Hepatocyte (in vitro differentiated cells): ENCODE data around the gene ATP8A2. TPM values are rescaled to one million over a fixed set of nuclear protein-coding genes. Genes with fewer than 3 reads are reported as not detected.

Source experiments
- DNase-seq: peaks from one replicate; pipeline ENCODE4 v3.0.0-alpha.2; 2016; ENCODE audit warnings: low spot score
- H2AFZ ChIP-seq: fragments of 200-600 bp; sonication (generic); 2 replicates; pipeline ENCODE4 v1.6.0; 2016; ENCODE audit warnings: antibody characterized with exemption, mild to moderate bottlenecking
- H3K27ac ChIP-seq: fragments of 200-600 bp; sonication (generic); 2 replicates; pipeline ENCODE4 v1.5.1; 2016; ENCODE audit warnings: mild to moderate bottlenecking
- H3K27me3 ChIP-seq: fragments of 200-600 bp; sonication (generic); 2 replicates; pipeline ENCODE4 v1.6.1; 2016
- H3K36me3 ChIP-seq: fragments of 200-600 bp; sonication (generic); replicated peaks from 2 replicates; pipeline ENCODE4 v1.5.1; 2016; ENCODE audit warnings: low read depth; ENCODE audit not compliant: insufficient read depth
- H3K4me1 ChIP-seq: fragments of 200-600 bp; sonication (generic); 2 replicates; pipeline ENCODE4 v1.5.1; 2016; ENCODE audit warnings: mild to moderate bottlenecking, moderate library complexity; ENCODE audit not compliant: insufficient read depth
- H3K4me2 ChIP-seq: fragments of 200-600 bp; sonication (generic); 2 replicates; pipeline ENCODE4 v1.6.0; 2016
- H3K4me3 ChIP-seq: fragments of 200-600 bp; sonication (generic); 2 replicates; pipeline ENCODE4 v1.5.1; 2016; ENCODE audit warnings: mild to moderate bottlenecking
- H3K79me2 ChIP-seq: fragments of 200-600 bp; sonication (generic); 2 replicates; pipeline ENCODE4 v1.6.0; 2017; ENCODE audit warnings: mild to moderate bottlenecking
- H3K9me2 ChIP-seq: fragments of 200-600 bp; sonication (generic); replicated peaks from 2 replicates; pipeline ENCODE4 v1.6.0; 2017; ENCODE audit warnings: mild to moderate bottlenecking; ENCODE audit not compliant: insufficient read depth
- H3K9me3 ChIP-seq: fragments of 200-600 bp; sonication (generic); 2 replicates; pipeline ENCODE4 v1.5.1; 2016; ENCODE audit warnings: low read depth, mild to moderate bottlenecking
- H4K20me1 ChIP-seq: fragments of 200-600 bp; sonication (generic); 2 replicates; pipeline ENCODE4 v1.6.0; 2016; ENCODE audit warnings: mild to moderate bottlenecking; ENCODE audit not compliant: insufficient read depth, poor library complexity, severe bottlenecking
- CTCF ChIP-seq: fragments of 200-600 bp; sonication (generic); IDR thresholded peaks from 2 replicates; pipeline ENCODE4 v1.5.1; 2016; ENCODE audit warnings: antibody characterized with exemption, mild to moderate bottlenecking; ENCODE audit not compliant: poor library complexity
- EZH2 ChIP-seq: fragments of 200-600 bp; sonication (generic); IDR thresholded peaks from 2 replicates; pipeline ENCODE4 v1.6.1; 2016; ENCODE audit warnings: antibody characterized with exemption, mild to moderate bottlenecking, borderline replicate concordance
- EZH2phosphoT487 ChIP-seq: fragments of 200-600 bp; sonication (generic); IDR thresholded peaks from one replicate; pipeline ENCODE4 v1.6.1; 2018; ENCODE audit warnings: antibody characterized with exemption, mild to moderate bottlenecking, low read depth, moderate library complexity; ENCODE audit not compliant: unreplicated experiment, severe bottlenecking
- WGBS: methylation state at CpG from one replicate; pipeline ENCODE4 v1.1.6; 2016; ENCODE audit warnings: low lambda C conversion rate; ENCODE audit errors: missing lambda C conversion rate; 5-methylcytosine and 5-hydroxymethylcytosine counted together
- polyA plus RNA-seq: library from polyadenylated mRNA; unstranded; fragments of >200 nt; fragmentation: Nextera tagmentation; extraction: Ambion mirVana; gene quantifications from 2 replicates; pipeline ENCODE4 v1.2.1, GENCODE V29; 2016
- total RNA-seq: library from RNA; depleted of rRNA; stranded (reverse); fragments of >200 nt; gene quantifications from 2 replicates; pipeline ENCODE4 v1.2.3, GENCODE V29; 2014

ATP8A2 gene
- total and polyA plus RNA-seq, 2 experiments from 2014 or later = 2.1 to 3.1 TPM

- DNase-seq = no peak
- H3K27ac ChIP-seq = no peak overlapping the region
- TF ChIP-seq CTCF (no peak), EZH2phosphoT487 (no peak), EZH2 (no peak)
- 52% methylated on average over 1 of the region's 1 CpG for WGBS
- H3K4me2 ChIP-seq = no peak overlapping the region
- H3K9me3 ChIP-seq = no peaks in the 10 kb centered on the region
- H3K9me2 ChIP-seq = no peaks in the 10 kb centered on the region
- peaks cover 4% of the 10 kb centered on the region for H3K27me3 ChIP-seq
- H3K36me3 ChIP-seq = no peaks in the 10 kb centered on the region
- H3K4me3 ChIP-seq = no peak overlapping the region
- H3K79me2 ChIP-seq = no peaks in the 10 kb centered on the region
- no peak overlapping the region for H2AFZ ChIP-seq
- peaks cover 13% of the 10 kb centered on the region for H3K4me1 ChIP-seq
- H4K20me1 ChIP-seq = no peaks in the 10 kb centered on the region
Observed at GRCh38 chr13:25739376-25739775, 367.6 kb downstream of the ATP8A2 start.

- H3K4me3 ChIP-seq = no peak overlapping the region
- no peak for TF ChIP-seq CTCF
- TF ChIP-seq EZH2phosphoT487 = no peak
- no peak for TF ChIP-seq EZH2
- peaks cover 13% of the 10 kb centered on the region for H3K4me1 ChIP-seq
- no peak overlapping the region for H3K4me2 ChIP-seq
- peaks cover 4% of the 10 kb centered on the region for H3K27me3 ChIP-seq
- no peaks in the 10 kb centered on the region for H3K36me3 ChIP-seq
- H3K9me2 ChIP-seq = no peaks in the 10 kb centered on the region
- WGBS = 92% methylated on average over 5 of the region's 5 CpGs
- H3K79me2 ChIP-seq = no peaks in the 10 kb centered on the region
- H2AFZ ChIP-seq = no peak overlapping the region
- H3K27ac ChIP-seq = no peak overlapping the region
- H3K9me3 ChIP-seq = no peaks in the 10 kb centered on the region
- no peaks in the 10 kb centered on the region for H4K20me1 ChIP-seq
- no peak for DNase-seq
Observed at GRCh38 chr13:25741796-25742195, 370.0 kb downstream of the ATP8A2 start.

- H3K79me2 ChIP-seq = no peaks in the 10 kb centered on the region
- H3K4me2 ChIP-seq = no peak overlapping the region
- H3K27me3 ChIP-seq = peaks cover 4% of the 10 kb centered on the region
- H2AFZ ChIP-seq = no peak overlapping the region
- 94% methylated on average over 2 of the region's 2 CpGs for WGBS
- DNase-seq = no peak
- H3K27ac ChIP-seq = no peak overlapping the region
- no peaks in the 10 kb centered on the region for H3K9me3 ChIP-seq
- no peaks in the 10 kb centered on the region for H3K9me2 ChIP-seq
- H3K4me3 ChIP-seq = no peak overlapping the region
- peaks cover 13% of the 10 kb centered on the region for H3K4me1 ChIP-seq
- no peaks in the 10 kb centered on the region for H3K36me3 ChIP-seq
- no peaks in the 10 kb centered on the region for H4K20me1 ChIP-seq
- TF ChIP-seq EZH2phosphoT487 (no peak), EZH2 (no peak), CTCF (no peak)
Observed at GRCh38 chr13:25742220-25742619, 370.4 kb downstream of the ATP8A2 start.

GRCh38 chr13:25743421-25743820 is 371.6 kb downstream of the ATP8A2 start:
- Histone ChIP-seq H3K9me3 (no peaks in the 10 kb centered on the region), H3K4me1 (peaks cover 8% of the 10 kb centered on the region), H3K4me2 (no peak overlapping the region), H3K4me3 (no peak overlapping the region), H3K27ac (no peak overlapping the region), H3K36me3 (no peaks in the 10 kb centered on the region), H3K9me2 (no peaks in the 10 kb centered on the region), H4K20me1 (no peaks in the 10 kb centered on the region), H3K79me2 (no peaks in the 10 kb centered on the region), H2AFZ (no peak overlapping the region), H3K27me3 (peaks cover 4% of the 10 kb centered on the region)
- TF ChIP-seq EZH2phosphoT487 (no peak), EZH2 (no peak), CTCF (no peak)
- WGBS = 63% methylated on average over 4 of the region's 4 CpGs
- DNase-seq = no peak
